ENCODE data around the gene CPA1.

- TF ChIP-seq FOXA1 (IDR thresholded peaks at IDR 0.05) (no peak), FOXA1 (CRISPR knock-in tag; IDR thresholded peaks at IDR 0.05) (no peak), TAF1 (CRISPR knock-in tag; IDR thresholded peaks at IDR 0.05) (no peak), ZNF740 (CRISPR knock-in tag; IDR thresholded peaks at IDR 0.05) (no peak), CTCF (CRISPR knock-in tag; IDR thresholded peaks at IDR 0.05) (no peak), HDAC6 (IDR thresholded peaks at IDR 0.05; ENCODE audit: low read depth, low read length) (no peak), POLR2A (IDR thresholded peaks at IDR 0.05; ENCODE audit: insufficient read depth in 1 of 2, low read depth in 2 of 2, low read length in 2 of 2) (no peak), NFE2L1 (CRISPR knock-in tag; IDR thresholded peaks at IDR 0.05; ENCODE audit: borderline replicate concordance) (no peak), RBM39 (IDR thresholded peaks at IDR 0.05; ENCODE audit: low read depth, low read length, poor library complexity, severe bottlenecking) (no peak), DMAP1 (CRISPR knock-in tag; IDR thresholded peaks at IDR 0.05) (no peak), ZNF639 (CRISPR knock-in tag; conservative IDR thresholded peaks at IDR 0.05) (no peak), USF2 (IDR thresholded peaks at IDR 0.05; ENCODE audit: low read depth, low read length) (no peak), USF2 (CRISPR knock-in tag; IDR thresholded peaks at IDR 0.05; ENCODE audit: borderline replicate concordance) (no peak), POLR2AphosphoS5 (IDR thresholded peaks at IDR 0.05; ENCODE audit: low read depth, low read length) (no peak), ZHX1 (CRISPR knock-in tag; IDR thresholded peaks at IDR 0.05; ENCODE audit: low read depth) (no peak), SIN3A (IDR thresholded peaks at IDR 0.05; ENCODE audit: borderline replicate concordance, low read depth, low read length) (no peak)
Observed at GRCh38 chr7:130415006-130415405, 34.7 kb downstream of the CPA1 start.
